Parathyroid adenoma (tissue), 2 donors: ENCODE results near the gene PET117.
"Not testable (repeated sequence)": the region's sequence is repeated elsewhere in the genome, so short reads cannot be mapped to it uniquely, and the experiment has no call there.

Experiments
- H2AFZ ChIP-seq: fragments of 300-600 bp; sonication (generic); one replicate; pipeline ENCODE4 v1.7.0; 2017; ENCODE audit warnings: antibody characterized with exemption, mild to moderate bottlenecking
- H3K27ac ChIP-seq: fragments of 300-600 bp; sonication (generic); one replicate; pipeline ENCODE4 v1.7.0; 2017
- H3K27me3 ChIP-seq: fragments of 300-600 bp; sonication (generic); one replicate; pipeline ENCODE4 v1.7.0; 2017; ENCODE audit warnings: low read length; ENCODE audit not compliant: control insufficient read depth, insufficient read depth
- H3K36me3 ChIP-seq: fragments of 300-600 bp; sonication (generic); one replicate; pipeline ENCODE4 v1.7.0; 2017; ENCODE audit warnings: low read length; ENCODE audit not compliant: control insufficient read depth, insufficient read depth
- H3K4me1 ChIP-seq: fragments of 300-600 bp; sonication (generic); one replicate; pipeline ENCODE4 v1.7.0; 2017; ENCODE audit warnings: control low read depth
- H3K4me2 ChIP-seq: fragments of 300-600 bp; sonication (generic); one replicate; pipeline ENCODE4 v1.7.0; 2017; ENCODE audit warnings: low read length
- H3K4me3 ChIP-seq: fragments of 300-600 bp; sonication (generic); one replicate; pipeline ENCODE4 v1.7.0; 2017; ENCODE audit warnings: low read depth, low read length
- H3K79me2 ChIP-seq: fragments of 300-600 bp; sonication (generic); one replicate; pipeline ENCODE4 v1.7.0; 2017; ENCODE audit warnings: control low read depth
- H3K9ac ChIP-seq: fragments of 300-600 bp; sonication (generic); one replicate; pipeline ENCODE4 v1.7.0; 2017; ENCODE audit warnings: mild to moderate bottlenecking
- H3K9me3 ChIP-seq: fragments of 300-600 bp; sonication (generic); one replicate; pipeline ENCODE4 v1.7.0; 2017; ENCODE audit warnings: low read length; ENCODE audit not compliant: control insufficient read depth
- CTCF ChIP-seq: fragments of 300-600 bp; sonication (generic); IDR thresholded peaks from one replicate; pipeline ENCODE4 v1.7.0; 2017; ENCODE audit warnings: antibody characterized with exemption, mild to moderate bottlenecking
- donor health status: primary hyperparathyroidism.

PET117 gene, protein sequence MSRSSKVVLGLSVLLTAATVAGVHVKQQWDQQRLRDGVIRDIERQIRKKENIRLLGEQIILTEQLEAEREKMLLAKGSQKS

DNA sequence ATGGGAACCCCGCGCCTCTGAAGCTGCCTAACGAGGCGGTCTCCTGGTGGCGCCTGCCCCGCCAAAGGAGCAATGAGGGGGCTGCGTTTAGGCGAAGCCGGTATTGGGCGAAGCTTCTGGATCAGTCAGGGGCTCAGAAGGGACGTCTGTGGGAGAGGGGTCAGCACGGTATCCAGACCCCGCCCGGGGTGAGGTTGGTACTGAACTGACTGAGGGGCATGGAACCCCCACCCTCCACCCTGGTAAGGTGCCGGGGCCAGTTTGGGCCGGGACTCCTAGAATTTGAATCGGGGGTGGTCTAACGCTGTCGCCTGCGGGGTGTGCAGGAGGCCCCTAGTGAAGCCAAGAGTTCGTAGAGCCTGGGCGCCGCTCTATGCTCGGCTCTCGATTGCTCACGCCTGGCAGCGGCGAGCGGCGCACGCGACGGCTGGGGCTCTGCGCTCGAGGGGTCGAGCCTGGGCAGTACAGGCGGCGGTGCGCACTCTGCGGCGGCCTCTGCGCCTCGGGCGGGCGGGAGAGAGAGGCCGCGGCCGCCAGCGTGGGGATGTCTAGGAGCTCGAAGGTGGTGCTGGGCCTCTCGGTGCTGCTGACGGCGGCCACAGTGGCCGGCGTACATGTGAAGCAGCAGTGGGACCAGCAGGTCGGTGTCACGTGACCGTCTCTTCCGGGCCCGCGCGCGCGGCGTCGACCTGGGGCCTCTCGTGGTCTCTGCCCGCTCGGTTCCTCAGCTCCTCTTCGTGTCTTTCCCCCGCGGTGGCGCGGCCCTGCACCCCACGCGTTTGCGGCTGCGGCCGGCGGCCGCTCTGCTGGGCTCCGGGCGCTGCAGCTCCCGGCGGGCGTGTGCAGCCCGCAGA is at the start of gene PET117, which contains the start of gene KAT14:
TSS of gene PET117 (plus strand) at position 452 of the 854 bp plus-strand sequence. CDS start at position 545, 93 bp downstream.
TSS of gene KAT14 (plus strand) at position 452 of the 854 bp plus-strand sequence. CDS start 4,798 bp downstream, outside the sequence.
- H3K4me1 ChIP-seq: peaks cover 5% of the 10 kb centered on the region
- H3K27me3 ChIP-seq: no peaks in the 10 kb centered on the region
- H3K27ac ChIP-seq: peak within 1 kb of the TSS; percentile 87
- H3K9me3 ChIP-seq: no peaks in the 10 kb centered on the region
- peak within 1 kb of the TSS; percentile 100 for H2AFZ ChIP-seq
- peak within 1 kb of the TSS; percentile 77 for H3K4me3 ChIP-seq
- no peak for TF ChIP-seq CTCF
- H3K4me2 ChIP-seq: peak within 1 kb of the TSS; percentile 92
- no peaks in the 10 kb centered on the region for H3K36me3 ChIP-seq
- peaks cover 21% of the 10 kb centered on the region for H3K79me2 ChIP-seq
- peak within 1 kb of the TSS; percentile 90 for H3K9ac ChIP-seq

- H3K79me2 ChIP-seq, H3K9ac ChIP-seq, H3K36me3 ChIP-seq, H3K4me3 ChIP-seq, H3K9me3 ChIP-seq, H2AFZ ChIP-seq, H3K27ac ChIP-seq, H3K4me1 ChIP-seq, H3K27me3 ChIP-seq, H3K4me2 ChIP-seq: not testable (repeated sequence)
Observed at GRCh38 chr20:18088298-18088697, 49.4 kb upstream of the PET117 start.

DNA sequence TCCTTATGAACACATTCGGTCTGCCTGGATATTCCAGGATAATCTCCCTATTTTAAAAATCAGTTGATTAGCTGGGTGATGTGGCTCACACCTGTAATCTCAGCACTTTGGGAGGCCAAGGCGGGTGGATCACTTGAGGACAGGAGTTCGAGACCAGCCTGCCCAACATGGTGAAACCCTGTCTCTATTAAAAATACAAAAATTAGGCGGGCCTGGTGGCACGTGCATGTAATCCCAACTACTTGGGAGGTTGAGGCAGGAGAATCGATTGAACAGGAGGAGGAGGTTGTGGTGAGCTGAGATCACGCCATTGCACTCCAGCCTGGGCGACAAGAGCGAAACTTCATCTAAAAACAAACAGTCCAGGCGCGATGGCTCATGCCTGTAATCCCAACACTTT is 48.8 kb upstream of the PET117 start:
- not testable (repeated sequence) for H3K4me1 ChIP-seq, H3K9ac ChIP-seq, H3K27ac ChIP-seq, H3K9me3 ChIP-seq, H3K36me3 ChIP-seq, H3K4me2 ChIP-seq, H3K79me2 ChIP-seq, H3K27me3 ChIP-seq, H3K4me3 ChIP-seq, H2AFZ ChIP-seq

- Histone ChIP-seq H3K27ac (no peak overlapping the region), H3K79me2 (no peaks in the 10 kb centered on the region), H3K9me3 (no peaks in the 10 kb centered on the region), H3K36me3 (no peaks in the 10 kb centered on the region), H3K4me1 (no peaks in the 10 kb centered on the region), H3K9ac (no peak overlapping the region), H3K27me3 (no peaks in the 10 kb centered on the region), H2AFZ (no peak overlapping the region), H3K4me3 (no peak overlapping the region), H3K4me2 (no peak overlapping the region)
- TF ChIP-seq CTCF: no peak
Observed at GRCh38 chr20:18090044-18090443, 47.6 kb upstream of the PET117 start.

GRCh38 chr20:18090477-18090876 is 47.2 kb upstream of the PET117 start:
- Histone ChIP-seq H2AFZ (no peak overlapping the region), H3K4me1 (no peaks in the 10 kb centered on the region), H3K27ac (no peak overlapping the region), H3K36me3 (no peaks in the 10 kb centered on the region), H3K9me3 (no peaks in the 10 kb centered on the region), H3K4me2 (no peak overlapping the region), H3K27me3 (no peaks in the 10 kb centered on the region), H3K9ac (no peak overlapping the region), H3K4me3 (no peak overlapping the region), H3K79me2 (no peaks in the 10 kb centered on the region)
- TF ChIP-seq CTCF: no peak
